Activated CD8-positive, alpha-beta T cell treated with anti-CD3 and anti-CD28 coated beads for 36 hours (primary cell): ENCODE results near the gene PDGFC. TPM values are rescaled to one million over a fixed set of nuclear protein-coding genes. Genes with fewer than 3 reads are reported as not detected.

Source experiments
- ATAC-seq: fragments of 200-7000 bp; cut with Tn5 transposase; one replicate; pipeline ENCODE4 v1.10.0; 2021; ENCODE audit warnings: mild to moderate bottlenecking, moderate library complexity
- CTCF ChIA-PET: fragments of 350-600 bp; sonication (Branson Sonifier 250); formaldehyde crosslinking; loops from one replicate; lab custom pipeline; 2021; ENCODE audit warnings: antibody characterized with exemption; lab: Charles Lee
- POLR2A ChIA-PET: fragments of 350-600 bp; sonication (Branson Sonifier 250); formaldehyde crosslinking; loops from one replicate; lab custom pipeline; 2021; ENCODE audit warnings: antibody characterized with exemption; lab: Charles Lee
- DNase-seq: peaks from one replicate; pipeline ENCODE4 v3.0.0-alpha.2; 2020
- H3K27ac Mint-ChIP-seq: one replicate; pipeline ENCODE4 v1.8.0; 2021; ENCODE audit warnings: mild to moderate bottlenecking, mixed read lengths
- H3K27me3 Mint-ChIP-seq: one replicate; pipeline ENCODE4 v1.8.0; 2021; ENCODE audit warnings: mixed read lengths
- H3K36me3 Mint-ChIP-seq: one replicate; pipeline ENCODE4 v1.8.0; 2021; ENCODE audit warnings: low read depth, mixed read lengths
- H3K4me1 Mint-ChIP-seq: one replicate; pipeline ENCODE4 v1.8.0; 2021; ENCODE audit warnings: low read depth, mixed read lengths
- H3K4me3 Mint-ChIP-seq: one replicate; pipeline ENCODE4 v1.8.0; 2021; ENCODE audit warnings: mild to moderate bottlenecking, moderate library complexity, mixed read lengths
- H3K9me3 Mint-ChIP-seq: one replicate; pipeline ENCODE4 v1.8.0; 2021; ENCODE audit warnings: mixed read lengths
- CTCF ChIP-seq: fragments of 200-600 bp; IDR thresholded peaks from one replicate; pipeline ENCODE4 v1.8.0; 2022; ENCODE audit warnings: antibody characterized with exemption, mild to moderate bottlenecking
- intact Hi-C: fragments of 100-400 bp; cut with micrococcal nuclease; formaldehyde crosslinking; loops from one replicate; pipeline ENCODE4 v1.10.0; 2022
- total RNA-seq, 2 experiments: library from RNA; stranded (reverse); gene quantifications; one replicate each; pipeline ENCODE4 v1.2.3, GENCODE V29; 2021

Gene PDGFC
- total RNA-seq, 2 experiments from 2014 or later, result not detected

DNA sequence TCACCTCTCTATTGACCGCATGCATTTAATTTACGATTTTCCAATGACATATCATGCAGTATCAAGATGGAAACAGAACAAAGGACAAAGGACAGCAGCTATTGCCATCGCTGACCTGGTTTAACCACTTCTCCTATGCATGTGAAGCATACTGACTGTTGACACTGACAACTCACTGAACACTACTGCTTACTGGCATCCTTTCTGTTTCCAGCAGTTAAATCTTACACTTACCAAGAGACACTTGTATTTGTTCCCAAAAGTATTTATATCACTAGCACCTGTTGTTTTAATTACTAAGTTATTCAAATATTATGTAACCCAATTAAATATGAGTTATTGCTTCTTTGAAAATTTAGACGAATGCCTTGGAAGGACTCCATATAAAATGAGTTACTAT is 176.7 kb downstream of the PDGFC start:
- ChIA-PET CTCF (no interaction called here), POLR2A (no interaction called here)
- Mint-ChIP-seq H3K36me3 (no peaks in the 10 kb centered on the region), H3K27ac (no peak overlapping the region), H3K4me1 (no peaks in the 10 kb centered on the region), H3K27me3 (no peaks in the 10 kb centered on the region), H3K4me3 (no peak overlapping the region), H3K9me3 (no peaks in the 10 kb centered on the region)
- no peak for DNase-seq
- no peak for TF ChIP-seq CTCF
- ATAC-seq, result no peak
- intact Hi-C loops, result no loop called here

GRCh38 chr4:156792462-156793085 is 179.0 kb downstream of the PDGFC start:
- Mint-ChIP-seq H3K4me1 (no peaks in the 10 kb centered on the region), H3K9me3 (no peaks in the 10 kb centered on the region), H3K27me3 (no peaks in the 10 kb centered on the region), H3K36me3 (no peaks in the 10 kb centered on the region), H3K4me3 (no peak overlapping the region), H3K27ac (no peak overlapping the region)
- ATAC-seq (no peak), DNase-seq (no peak)
- ChIA-PET CTCF (no interaction called here), POLR2A (no interaction called here)
- no peak for TF ChIP-seq CTCF
- intact Hi-C loops, result no loop called here

GRCh38 chr4:156790866-156791265 is 180.7 kb downstream of the PDGFC start:
- CTCF ChIA-PET, result no interaction called here
- intact Hi-C loops, result no loop called here
- TF ChIP-seq CTCF, result no peak
- Mint-ChIP-seq H3K4me3 (no peak overlapping the region), H3K9me3 (no peaks in the 10 kb centered on the region), H3K4me1 (no peaks in the 10 kb centered on the region), H3K27ac (no peak overlapping the region), H3K36me3 (no peaks in the 10 kb centered on the region), H3K27me3 (no peaks in the 10 kb centered on the region)
- ATAC-seq (no peak), DNase-seq (no peak)
- POLR2A ChIA-PET, result no interaction called here

DNA sequence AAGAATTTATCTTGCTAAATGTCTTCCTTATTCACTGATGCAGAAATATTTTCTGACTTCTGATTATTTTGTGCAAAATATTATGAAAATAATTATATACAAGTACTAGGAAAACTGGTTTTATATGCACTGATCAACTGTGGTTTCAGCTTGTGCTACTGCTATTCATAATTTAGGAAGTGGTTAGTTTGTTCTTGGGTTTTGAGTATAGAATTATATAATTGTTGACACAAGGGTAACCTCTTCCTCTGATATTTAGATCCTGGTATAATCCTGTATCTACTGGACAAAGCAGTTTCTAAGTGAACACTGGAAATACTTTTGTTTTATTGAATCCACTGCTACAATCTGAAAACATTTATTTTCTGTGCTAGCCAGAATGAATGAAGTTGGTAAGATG is 182.8 kb downstream of the PDGFC start:
- no peak overlapping the region for H3K27ac Mint-ChIP-seq
- no peaks in the 10 kb centered on the region for H3K36me3 Mint-ChIP-seq
- H3K9me3 Mint-ChIP-seq, result peaks cover 3% of the 10 kb centered on the region
- TF ChIP-seq CTCF, result no peak
- ChIA-PET CTCF (no interaction called here), POLR2A (no interaction called here)
- ATAC-seq (no peak), DNase-seq (no peak)
- intact Hi-C loops, result no loop called here
- H3K4me1 Mint-ChIP-seq, result no peaks in the 10 kb centered on the region
- H3K27me3 Mint-ChIP-seq, result no peaks in the 10 kb centered on the region
- H3K4me3 Mint-ChIP-seq, result no peak overlapping the region

- ATAC-seq, result no peak
- no peaks in the 10 kb centered on the region for H3K36me3 Mint-ChIP-seq
- H3K4me3 Mint-ChIP-seq, result no peak overlapping the region
- ChIA-PET POLR2A (no interaction called here), CTCF (no interaction called here)
- DNase-seq, result no peak
- no peak overlapping the region for H3K27ac Mint-ChIP-seq
- intact Hi-C loops, result no loop called here
- no peak for TF ChIP-seq CTCF
- H3K27me3 Mint-ChIP-seq, result no peaks in the 10 kb centered on the region
- no peaks in the 10 kb centered on the region for H3K4me1 Mint-ChIP-seq
- H3K9me3 Mint-ChIP-seq, result peaks cover 3% of the 10 kb centered on the region
These were observed 184.9 kb downstream of the PDGFC start for GRCh38 chr4:156786713-156787112.
